GM19438 (cell line): ENCODE results near the gene MRPS7.

ENCODE experiments used
- ATAC-seq: cut with Tn5 transposase; IDR thresholded peaks from one replicate; pipeline ENCODE4 v1.9.1; 2021; ENCODE audit warnings: low read depth; ENCODE audit not compliant: unreplicated experiment

Gene MRPS7

GRCh38 chr17:75261336-75262111 is at the start of gene MRPS7, which contains the start of gene GGA3:
MRPS7 (plus strand) TSS chr17:75261879; CDS start chr17:75261901, 22 bp downstream.
GGA3 (minus strand) TSS chr17:75261606; CDS start chr17:75261587, 19 bp downstream.
- ATAC-seq: peak; percentile 91

- no peak for ATAC-seq
These were observed 43.5 kb upstream of the MRPS7 start for GRCh38 chr17:75218131-75218530.

- ATAC-seq: no peak
These were observed 41.9 kb upstream of the MRPS7 start for GRCh38 chr17:75219815-75220214.

GRCh38 chr17:75225016-75225415 is 36.7 kb upstream of the MRPS7 start:
- no peak for ATAC-seq

- ATAC-seq: no peak
These were observed 34.0 kb upstream of the MRPS7 start for GRCh38 chr17:75227729-75228128.

- ATAC-seq: no peak
These were observed 33.4 kb upstream of the MRPS7 start for GRCh38 chr17:75228305-75228704.

- ATAC-seq: no peak
These were observed 32.8 kb upstream of the MRPS7 start for GRCh38 chr17:75228847-75229246.

- no peak for ATAC-seq
These were observed 30.6 kb upstream of the MRPS7 start for GRCh38 chr17:75231071-75231470.

- ATAC-seq: no peak
These were observed 29.8 kb upstream of the MRPS7 start for GRCh38 chr17:75231741-75232464.

- no peak for ATAC-seq
These were observed 28.9 kb upstream of the MRPS7 start for GRCh38 chr17:75232786-75233185.

- no peak for ATAC-seq
These were observed 24.3 kb upstream of the MRPS7 start for GRCh38 chr17:75237100-75238014.

GRCh38 chr17:75238020-75238580 is 23.6 kb upstream of the MRPS7 start:
- no peak for ATAC-seq

GRCh38 chr17:75238684-75239191 is 22.9 kb upstream of the MRPS7 start:
- no peak for ATAC-seq

- no peak for ATAC-seq
These were observed 22.5 kb upstream of the MRPS7 start for GRCh38 chr17:75239214-75239613.

- no peak for ATAC-seq
These were observed 21.8 kb upstream of the MRPS7 start for GRCh38 chr17:75239778-75240393.

GRCh38 chr17:75240394-75241142 is 21.1 kb upstream of the MRPS7 start:
- no peak for ATAC-seq

GRCh38 chr17:75241143-75241430 is 20.6 kb upstream of the MRPS7 start:
- ATAC-seq: no peak

GRCh38 chr17:75241502-75241901 is 20.2 kb upstream of the MRPS7 start:
- no peak for ATAC-seq

- no peak for ATAC-seq
These were observed 19.7 kb upstream of the MRPS7 start for GRCh38 chr17:75241996-75242460.
